ENCODE data around the gene SAMD9.
"Not testable (repeated sequence)": the region's sequence is repeated elsewhere in the genome, so short reads cannot be mapped to it uniquely, and the experiment has no call there.

The SAMD9 gene

DNA sequence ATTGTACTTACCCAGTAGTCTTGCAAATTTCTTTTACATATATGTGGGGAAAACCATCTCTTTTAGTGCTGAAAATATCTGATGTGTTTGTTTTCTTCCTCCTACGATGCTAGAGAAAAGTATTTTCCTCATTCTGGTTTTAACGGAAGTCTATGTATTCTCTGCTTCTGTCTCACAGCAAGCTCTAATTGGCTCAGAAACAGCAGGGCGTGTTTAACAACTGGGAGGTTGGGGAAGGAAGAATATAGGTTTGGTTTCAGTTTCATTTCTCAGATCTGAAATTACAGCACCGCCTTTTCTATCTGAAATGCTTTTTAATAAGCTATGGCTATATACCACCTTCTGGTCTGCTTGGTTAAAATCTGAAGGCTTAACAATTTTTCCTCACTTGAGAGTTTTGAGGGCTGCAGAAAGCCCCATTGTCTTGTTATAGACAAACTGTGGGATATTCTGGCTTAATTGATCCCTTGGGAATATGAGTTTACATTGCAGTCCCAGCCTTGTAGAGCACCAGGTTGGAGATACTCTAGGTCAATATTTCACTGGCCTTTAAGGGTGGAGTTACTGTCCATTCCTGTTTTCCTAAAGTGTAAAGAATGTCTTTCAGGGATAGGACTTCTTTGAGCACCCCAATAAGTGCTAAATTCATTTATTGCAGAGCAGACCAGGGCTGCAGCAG is at the start of gene SAMD9:
TSS of gene SAMD9 (minus strand) at position 128 of the 679 bp plus-strand sequence. CDS start 11,882 bp downstream, outside the sequence.
- DNase-seq (ENCODE audit: low spot score), result peak; percentile 78

GRCh38 chr7:93165447-93165846 is 47.7 kb upstream of the SAMD9 start:
- no peak for DNase-seq (ENCODE audit: low spot score)

- no peak for DNase-seq (ENCODE audit: low spot score)
Measured at GRCh38 chr7:93164766-93165165, 47.0 kb upstream of the SAMD9 start.

GRCh38 chr7:93161181-93161762 is 43.5 kb upstream of the SAMD9 start:
- no peak for DNase-seq (ENCODE audit: low spot score)

DNA sequence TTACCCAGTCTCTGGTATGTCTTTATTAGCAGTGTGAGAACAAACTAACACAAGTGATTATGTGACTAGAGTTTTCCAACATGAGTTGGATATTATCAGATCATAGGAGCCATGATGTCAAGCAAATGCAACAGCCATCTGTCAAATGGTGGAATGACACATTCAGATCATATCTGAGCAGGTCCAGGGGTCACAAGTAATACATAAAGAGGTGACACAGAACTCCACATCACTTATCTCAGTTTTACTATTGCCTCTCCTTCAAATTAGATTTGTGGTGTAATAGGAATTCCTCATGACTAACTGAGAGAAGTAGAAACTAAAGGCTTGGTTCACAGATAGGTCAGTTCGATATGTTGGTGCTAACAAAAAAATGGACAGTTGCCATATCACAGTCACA is 42.6 kb upstream of the SAMD9 start:
- DNase-seq (ENCODE audit: low spot score), result no peak

DNA sequence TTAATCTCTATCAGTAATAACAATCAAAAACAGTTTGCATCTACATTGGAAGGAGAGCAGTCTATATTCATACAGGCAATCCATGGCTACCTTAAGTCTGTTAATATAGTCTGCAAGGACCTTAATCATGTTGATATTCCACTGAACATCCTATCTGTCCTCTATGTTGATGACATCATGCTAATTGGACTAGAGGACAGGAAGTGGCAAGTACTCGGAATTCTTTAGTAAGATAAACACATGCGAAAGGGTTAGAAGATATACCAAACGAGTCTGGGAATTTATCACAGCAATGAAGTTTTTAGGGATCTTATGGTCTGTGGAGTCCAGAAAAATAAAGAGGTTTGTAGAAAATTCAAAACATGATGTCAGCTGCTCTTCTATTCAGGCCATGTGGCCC is 41.7 kb upstream of the SAMD9 start:
- DNase-seq (ENCODE audit: low spot score), result no peak

GRCh38 chr7:93156884-93157283 is 39.1 kb upstream of the SAMD9 start:
- no peak for DNase-seq (ENCODE audit: low spot score)

DNA sequence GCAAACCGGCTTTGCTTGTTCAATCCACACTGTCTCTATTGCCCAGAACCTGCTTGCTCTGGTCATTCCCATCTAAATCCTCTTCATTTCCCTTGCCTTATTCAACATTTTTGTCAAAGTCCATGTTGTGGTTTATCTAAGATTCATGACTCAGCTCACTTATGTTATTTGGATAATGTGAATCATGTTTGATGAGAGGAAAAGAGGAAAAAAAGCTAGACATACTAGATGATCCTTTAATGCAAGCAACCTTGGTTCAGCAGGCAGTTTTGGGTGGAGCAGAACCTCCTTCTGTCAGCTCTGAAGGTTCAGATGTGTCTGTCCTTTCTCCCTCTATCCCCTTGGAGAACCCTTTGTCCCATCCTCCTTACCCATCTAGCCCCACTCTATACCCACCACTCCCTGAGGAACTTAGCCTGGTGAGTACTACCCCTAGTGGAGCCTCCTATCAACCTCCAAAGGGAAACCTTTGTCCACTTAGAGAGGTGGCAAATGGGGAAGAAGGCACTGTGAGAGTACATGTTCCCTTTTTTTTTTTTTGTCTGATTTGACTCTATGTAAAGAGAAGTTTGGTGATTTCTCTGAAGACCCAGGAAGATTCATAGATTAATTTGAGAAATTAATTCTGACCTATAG is 32.5 kb upstream of the SAMD9 start:
- DNase-seq (ENCODE audit: low spot score), result no peak

- no peak for DNase-seq (ENCODE audit: low spot score)
Measured at GRCh38 chr7:93148727-93149126, 30.9 kb upstream of the SAMD9 start.

GRCh38 chr7:93148144-93148543 is 30.4 kb upstream of the SAMD9 start, which contains the start of gene SAMD9L:
SAMD9L (minus strand) TSS chr7:93148385; CDS start chr7:93135971, 12,414 bp downstream.
- peak; percentile 58 for DNase-seq (ENCODE audit: low spot score)

GRCh38 chr7:93147363-93147762 is 29.6 kb upstream of the SAMD9 start:
- DNase-seq (ENCODE audit: low spot score), result peak; percentile 74

DNA sequence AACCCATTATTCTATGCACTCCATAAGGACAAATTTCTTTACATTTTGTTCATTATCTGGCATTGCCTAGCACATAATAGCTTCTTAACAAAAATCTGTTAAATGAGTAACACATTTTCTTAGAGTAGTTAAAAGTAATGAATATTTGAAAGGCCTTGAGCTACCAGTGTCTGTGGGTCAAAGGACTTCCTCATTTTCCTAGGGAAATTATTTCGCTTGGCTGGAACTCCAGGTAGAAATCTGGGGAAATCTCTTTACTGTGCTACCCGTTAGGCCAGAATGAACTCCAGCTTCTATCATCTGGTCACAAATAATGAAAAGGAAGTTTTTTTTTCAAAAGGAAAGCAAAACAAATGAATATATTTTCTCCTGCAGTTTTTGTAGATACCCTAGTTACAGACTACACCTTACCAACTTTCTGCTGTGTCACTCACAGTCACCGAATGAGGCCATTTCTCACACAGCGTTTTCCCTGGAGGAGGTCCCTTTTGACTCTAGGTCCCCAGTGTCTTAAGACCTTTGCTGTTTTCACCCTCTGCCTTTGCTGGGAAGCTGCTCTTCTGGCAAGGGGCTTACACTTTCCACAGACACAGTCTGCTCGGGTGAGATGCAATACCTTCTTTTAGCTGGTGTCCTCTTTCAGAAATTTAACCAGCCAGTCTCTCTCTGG is 28.8 kb upstream of the SAMD9 start:
- peak; percentile 73 for DNase-seq (ENCODE audit: low spot score)

DNA sequence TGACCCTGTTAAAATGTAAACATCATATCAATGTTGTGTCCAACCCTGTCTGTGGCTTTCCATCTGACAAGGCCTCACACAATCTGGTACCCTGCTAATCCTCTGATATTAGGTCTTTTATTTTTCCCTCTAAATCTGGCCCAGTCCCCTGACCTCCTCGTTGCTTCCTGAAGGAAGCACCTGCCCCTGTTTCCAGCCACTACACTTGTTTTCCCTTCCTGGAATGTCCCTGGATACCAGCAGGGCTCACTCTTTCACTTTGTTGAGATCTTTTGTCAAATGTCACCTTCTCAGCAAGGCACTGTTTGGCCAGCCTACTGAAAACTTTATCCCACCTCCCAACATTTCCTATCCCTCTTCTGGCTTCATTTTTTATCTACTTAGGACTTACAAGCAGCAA is 28.3 kb upstream of the SAMD9 start:
- DNase-seq (ENCODE audit: low spot score), result peak; percentile 9

DNA sequence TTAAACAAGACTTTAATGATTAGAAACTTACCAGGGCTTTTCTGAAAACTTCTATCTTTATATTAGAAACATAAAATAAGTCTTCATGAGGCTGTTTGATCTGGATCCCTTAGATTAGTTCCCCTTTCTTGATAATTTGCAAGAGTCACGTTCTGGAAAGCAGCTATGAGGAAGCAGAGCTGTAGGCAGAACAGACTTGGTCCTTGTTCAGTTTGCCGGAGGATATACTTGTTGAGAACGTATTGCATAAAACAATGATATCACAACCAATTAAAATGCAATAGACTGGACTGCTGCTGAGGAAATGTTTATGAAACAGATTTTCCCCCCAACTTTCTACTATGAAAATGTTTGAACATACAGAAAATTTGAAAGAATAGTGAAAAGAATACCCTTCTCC is 27.6 kb upstream of the SAMD9 start:
- no peak for DNase-seq (ENCODE audit: low spot score)

- DNase-seq (ENCODE audit: low spot score), result no peak
Measured at GRCh38 chr7:93142127-93142526, 24.3 kb upstream of the SAMD9 start.

DNA sequence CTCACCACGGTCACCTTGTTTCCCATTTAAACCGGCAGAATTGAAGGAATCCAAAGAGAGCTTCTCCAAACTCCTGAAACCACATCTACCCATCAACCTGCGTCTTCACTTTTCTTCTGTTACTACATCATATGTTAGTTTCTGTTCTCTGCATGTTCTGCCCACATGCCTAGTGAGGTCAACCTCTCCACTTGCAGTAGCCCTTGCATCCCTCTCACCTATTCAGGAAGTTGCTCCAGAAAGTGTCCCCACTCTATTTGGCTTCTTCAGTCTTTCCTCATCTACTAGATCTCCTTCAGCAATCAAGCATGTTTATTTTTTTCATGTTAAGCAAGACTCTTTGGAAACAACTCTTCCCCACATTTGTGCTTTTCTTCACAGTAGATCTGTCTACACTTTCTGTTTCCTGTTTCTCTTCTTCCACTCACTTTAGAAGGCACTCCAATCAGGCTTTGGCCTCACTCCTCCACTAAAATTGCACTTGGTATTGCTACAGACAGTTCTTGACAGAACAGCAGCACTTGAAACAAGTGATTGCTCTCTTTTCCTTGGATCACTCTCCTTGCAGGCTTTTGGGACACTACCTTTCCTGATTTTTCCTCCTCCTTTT is 22.9 kb upstream of the SAMD9 start:
- DNase-seq (ENCODE audit: low spot score), result no peak

DNA sequence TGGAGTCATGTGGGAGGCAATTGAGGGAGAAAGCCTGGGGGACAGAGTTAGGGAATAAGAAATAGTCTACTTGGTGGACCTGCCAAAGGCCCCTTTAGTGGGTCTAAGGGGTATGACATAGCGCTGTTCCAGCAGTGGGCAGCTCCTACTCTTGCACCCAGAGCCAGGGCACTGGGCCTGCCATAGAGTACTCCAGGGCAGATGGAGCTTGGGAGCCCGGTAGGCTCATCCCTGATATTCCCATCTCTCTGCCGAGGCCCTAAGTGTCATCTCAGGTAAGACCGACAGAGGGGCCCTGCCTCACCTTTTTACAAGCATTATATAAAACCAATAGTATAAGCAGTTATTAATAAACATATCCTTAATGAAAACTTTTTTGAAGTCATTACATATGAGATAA is 20.8 kb upstream of the SAMD9 start:
- no peak for DNase-seq (ENCODE audit: low spot score)

DNA sequence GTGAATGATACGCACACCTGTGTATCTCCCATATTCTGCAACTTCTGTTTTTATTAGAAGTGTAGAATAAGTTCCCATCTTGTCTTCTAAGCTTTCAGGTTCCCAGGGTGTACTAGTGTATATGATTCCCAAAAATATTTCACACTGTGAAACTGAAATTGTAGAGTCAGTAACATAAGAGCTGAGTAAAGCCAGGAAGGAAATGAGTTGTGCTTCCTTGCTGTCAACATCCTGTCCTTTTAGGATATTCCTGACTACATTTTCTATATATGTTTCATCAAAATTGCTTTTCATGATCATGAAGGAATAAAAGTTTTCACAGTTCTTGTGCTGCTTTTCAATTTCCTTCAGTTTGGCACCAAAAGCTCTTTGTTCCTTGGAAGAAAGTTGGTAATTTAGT is 15.2 kb upstream of the SAMD9 start:
- DNase-seq (ENCODE audit: low spot score), result no peak

GRCh38 chr7:93132216-93132615 is 14.4 kb upstream of the SAMD9 start:
- no peak for DNase-seq (ENCODE audit: low spot score)

GRCh38 chr7:93126954-93127353 is 9.2 kb upstream of the SAMD9 start:
- DNase-seq (ENCODE audit: low spot score), result not testable (repeated sequence)

DNA sequence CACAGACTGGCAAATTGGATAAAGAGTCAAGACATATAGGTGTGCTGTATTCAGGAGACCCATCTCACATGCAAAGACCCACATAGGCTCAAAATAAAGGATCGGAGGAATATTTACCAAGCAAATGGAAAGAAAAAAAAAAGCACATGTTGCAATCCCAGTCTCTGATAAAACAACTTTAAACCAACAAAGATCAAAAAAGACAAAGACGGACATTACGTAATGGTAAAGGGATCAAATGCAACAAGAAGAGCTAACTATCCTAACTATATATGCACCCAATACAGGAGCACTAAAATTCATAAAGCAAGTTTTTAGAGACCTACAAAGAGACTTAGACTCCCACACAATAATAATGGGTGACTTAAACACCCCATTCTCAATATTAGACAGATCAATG is 5.8 kb upstream of the SAMD9 start:
- DNase-seq (ENCODE audit: low spot score), result not testable (repeated sequence)

Measured in hematopoietic multipotent progenitor cell treated with erythropoietin and hydrocortisone succinate and interleukin-3 and kit ligand, for 17 days (in vitro differentiated cells).